Spleen (tissue), 11 donors: ENCODE measurements around the gene METTL14. TPM values are rescaled to one million over a fixed set of nuclear protein-coding genes. Genes with fewer than 3 reads are reported as not detected.

Source experiments
- DNase-seq: peaks from one replicate; pipeline ENCODE4 v3.0.0-alpha.2; 2020
- H3K27ac ChIP-seq, 8 donors: fragments of 200-600 bp; sonication (generic) in 7 of 8; 1 replicate in 4 of 8; 2 replicates in 4 of 8; pipeline versions ENCODE4 v1.5.0 to v1.8.0; 2016 to 2021; ENCODE audit warnings: inconsistent platforms in 4 of 8, mild to moderate bottlenecking in 4 of 8, moderate library complexity in 1 of 8
- H3K27me3 ChIP-seq, 7 donors: fragments of 200-600 bp; sonication (generic) in 6 of 7; replicated peaks in 1 of 7; 1 replicate in 4 of 7; 2 replicates in 3 of 7; pipeline versions ENCODE4 v1.5.0 to v1.8.0; 2016 to 2021; ENCODE audit warnings: inconsistent platforms in 3 of 7, mild to moderate bottlenecking in 1 of 7
- H3K36me3 ChIP-seq, 6 donors: fragments of 200-600 bp; sonication (generic) in 5 of 6; 1 replicate in 4 of 6; 2 replicates in 2 of 6; pipeline versions ENCODE4 v1.5.0 to v1.8.0; 2016 to 2021; ENCODE audit warnings: inconsistent platforms in 2 of 6
- H3K4me1 ChIP-seq, 6 donors: fragments of 200-600 bp; sonication (generic) in 5 of 6; 1 replicate in 3 of 6; 2 replicates in 3 of 6; pipeline versions ENCODE4 v1.5.0 to v1.8.0; 2016 to 2021; ENCODE audit warnings: inconsistent platforms in 3 of 6
- H3K4me3 ChIP-seq, 8 donors: fragments of 200-600 bp; sonication (generic) in 7 of 8; 1 replicate in 4 of 8; 2 replicates in 4 of 8; pipeline versions ENCODE4 v1.5.0 to v1.8.0; 2016 to 2021; ENCODE audit warnings: inconsistent platforms in 4 of 8, mild to moderate bottlenecking in 4 of 8, moderate library complexity in 2 of 8
- H3K9me3 ChIP-seq, 8 donors: fragments of 200-600 bp; sonication (generic) in 7 of 8; 1 replicate in 4 of 8; 2 replicates in 4 of 8; pipeline versions ENCODE4 v1.5.0 to v1.8.0; 2016 to 2021; ENCODE audit warnings: inconsistent platforms in 4 of 8
- POLR2A ChIP-seq, 3 donors: fragments of 450-650 bp; IDR thresholded peaks; one replicate each; pipeline ENCODE4 v1.5.1; 2017; ENCODE audit warnings: antibody characterized with exemption in 3 of 3, mild to moderate bottlenecking in 1 of 3
- POLR2AphosphoS5 ChIP-seq, 3 donors: sonication (generic); formaldehyde crosslinking; IDR thresholded peaks; one replicate each; pipeline ENCODE4 v1.5.1; 2017; ENCODE audit warnings: antibody characterized with exemption in 3 of 3
- WGBS, 5 donors: extraction: QIAGEN DNeasy Blood & Tissue Kit in 3 of 5; methylation state at CpG; one replicate each; pipeline versions ENCODE4 v1.1.5 to v1.1.7; 2013 to 2018; 5-methylcytosine and 5-hydroxymethylcytosine counted together
- intact Hi-C: fragments of 100-400 bp; cut with DNase I; formaldehyde crosslinking; loops from one replicate; pipeline ENCODE4 v1.15.0; 2023; ENCODE audit warnings: low total_unique reads
- polyA plus RNA-seq, 3 donors: library from polyadenylated mRNA; stranded (reverse); fragments of 200-250 nt; gene quantifications; one replicate each; pipeline ENCODE4 v1.2.1, GENCODE V29; 2013
- total RNA-seq, 7 donors: library from RNA; depleted of rRNA in 3 of 7; stranded (reverse); fragments of >200 nt in 3 of 7; fragmentation: NEBNext Ultra II Directional in 4 of 7; extraction: Animal tissue kit (Norgen Biotek cat#: 25700) in 4 of 7; gene quantifications; one replicate each; pipeline versions ENCODE4 v1.1.0 to v1.2.1, GENCODE V29; 2016 to 2021
- TF ChIP-seq, protein P1 (sequence below), 11 experiments: fragments of 200-600 bp in 7 of 11; fragments of 450-650 bp in 4 of 11; sonication (generic) in 4 of 11; IDR thresholded peaks in 8 of 11; conservative IDR thresholded peaks in 3 of 11; 1 replicate in 7 of 11; 2 replicates in 4 of 11; pipeline versions ENCODE4 v1.4.0 to v1.8.0; 2016 to 2021; ENCODE audit warnings: antibody characterized with exemption in 11 of 11, inconsistent platforms in 4 of 11, mild to moderate bottlenecking in 1 of 11
- donor health status: healthy with polysubstance abuse.
- donor health status: DM: no; HTN: no; CAD: no; lungs with moderate emphysema.
- donor health status: DM: no; HTN: no; CAD: no.
- donor health status: Bipolar disorder and iron deficiency.
- donor health status: healthy.
- donor health status: DM: no; HTN: no; CAD: no.
- donor health status: DM: yes; HTN: yes; CAD: no.

The METTL14 gene
- total and polyA plus RNA-seq, 10 donors: 7.1 to 48.3 (median 35.2) TPM

DNA sequence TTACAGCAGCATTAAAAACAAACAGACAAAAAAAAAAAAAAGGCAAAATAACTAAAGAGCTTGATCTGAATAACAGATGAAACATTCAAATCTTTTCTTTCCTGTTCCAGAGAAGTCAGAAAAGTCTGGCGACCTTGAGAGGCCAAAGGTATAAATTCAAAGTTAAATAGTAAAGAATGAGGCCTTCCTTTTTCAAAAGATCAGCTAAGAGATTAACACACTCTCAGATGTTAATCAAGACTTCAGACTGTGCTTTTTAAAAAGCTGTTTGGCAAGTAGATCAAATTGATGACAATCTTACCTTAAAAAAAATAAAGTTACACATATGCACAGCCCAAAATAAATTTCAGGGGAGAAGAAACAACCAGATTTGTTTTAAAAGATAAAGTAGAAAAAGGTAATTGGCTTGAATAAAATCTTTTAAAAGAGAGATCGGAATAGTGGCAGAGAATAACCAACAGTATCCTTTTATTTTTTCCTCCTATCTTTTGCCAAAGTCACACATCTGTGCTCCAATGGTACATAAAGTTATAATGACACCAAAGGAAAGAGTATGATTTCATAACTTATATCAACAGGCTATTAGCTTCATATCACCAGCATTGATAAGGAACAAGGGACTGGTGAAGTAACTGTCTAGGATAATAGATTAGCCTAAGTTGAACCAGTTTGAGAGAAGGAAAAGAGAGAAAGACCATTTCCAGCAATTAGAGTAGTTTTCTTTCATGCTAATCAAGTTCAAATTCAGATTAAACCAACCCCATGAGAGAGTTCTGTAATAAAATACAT lies 70.4 kb downstream of the METTL14 start:
- intact Hi-C loops: no loop called here
- whole genome bisulfite sequencing, 5 donors: 75 to 86% (median 83%) methylated on average over 2 of the region's 2 CpGs
- Histone ChIP-seq H3K4me3 (no peak overlapping the region), H3K27me3 (no peaks in the 10 kb centered on the region), H3K4me1 (peaks cover 6 to 38% (median 14%) of the 10 kb centered on the region in 6 donors), H3K36me3 (peaks cover 0 to 59% (median 22%) of the 10 kb centered on the region in 6 donors), H3K27ac (peak overlapping the region in 7 of 8 donors; percentile 33 to 71 (median 60)), H3K9me3 (no peaks in the 10 kb centered on the region)
- TF ChIP-seq, protein P1, sequence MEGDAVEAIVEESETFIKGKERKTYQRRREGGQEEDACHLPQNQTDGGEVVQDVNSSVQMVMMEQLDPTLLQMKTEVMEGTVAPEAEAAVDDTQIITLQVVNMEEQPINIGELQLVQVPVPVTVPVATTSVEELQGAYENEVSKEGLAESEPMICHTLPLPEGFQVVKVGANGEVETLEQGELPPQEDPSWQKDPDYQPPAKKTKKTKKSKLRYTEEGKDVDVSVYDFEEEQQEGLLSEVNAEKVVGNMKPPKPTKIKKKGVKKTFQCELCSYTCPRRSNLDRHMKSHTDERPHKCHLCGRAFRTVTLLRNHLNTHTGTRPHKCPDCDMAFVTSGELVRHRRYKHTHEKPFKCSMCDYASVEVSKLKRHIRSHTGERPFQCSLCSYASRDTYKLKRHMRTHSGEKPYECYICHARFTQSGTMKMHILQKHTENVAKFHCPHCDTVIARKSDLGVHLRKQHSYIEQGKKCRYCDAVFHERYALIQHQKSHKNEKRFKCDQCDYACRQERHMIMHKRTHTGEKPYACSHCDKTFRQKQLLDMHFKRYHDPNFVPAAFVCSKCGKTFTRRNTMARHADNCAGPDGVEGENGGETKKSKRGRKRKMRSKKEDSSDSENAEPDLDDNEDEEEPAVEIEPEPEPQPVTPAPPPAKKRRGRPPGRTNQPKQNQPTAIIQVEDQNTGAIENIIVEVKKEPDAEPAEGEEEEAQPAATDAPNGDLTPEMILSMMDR (IDR thresholded peaks at IDR 0.05 in 8 of 11, conservative IDR thresholded peaks at IDR 0.05 in 3 of 11): no peak
- TF ChIP-seq POLR2AphosphoS5 (IDR thresholded peaks at IDR 0.05) (no peak), POLR2A (IDR thresholded peaks at IDR 0.05) (no peak)
- DNase-seq: no peak

DNA sequence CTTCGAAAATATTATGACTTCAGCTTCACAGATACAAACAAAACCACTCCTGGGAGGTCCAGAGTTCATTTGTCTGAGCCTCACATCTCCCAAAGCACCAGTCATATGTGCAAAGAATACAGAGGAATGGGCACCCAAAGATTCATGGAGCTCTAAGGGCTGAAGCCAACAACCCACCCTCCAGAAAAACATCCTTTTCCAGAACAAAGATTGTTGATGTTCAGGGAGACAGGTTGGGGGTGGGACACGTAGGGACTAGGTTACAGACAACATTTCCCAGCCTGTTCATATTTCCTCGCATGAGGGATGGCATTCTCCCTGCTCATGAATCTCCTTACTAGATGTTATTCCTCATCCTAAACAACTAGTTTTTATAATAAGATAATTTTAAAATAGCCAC lies 71.2 kb downstream of the METTL14 start:
- Histone ChIP-seq H3K4me3 (no peak overlapping the region), H3K36me3 (peaks cover 0 to 59% (median 16%) of the 10 kb centered on the region in 6 donors), H3K9me3 (no peaks in the 10 kb centered on the region), H3K27me3 (no peaks in the 10 kb centered on the region), H3K4me1 (peaks cover 6 to 46% (median 14%) of the 10 kb centered on the region in 6 donors), H3K27ac (peak overlapping the region in 7 of 8 donors; percentile 33 to 71 (median 59))
- intact Hi-C loops: no loop called here
- WGBS, 5 donors: 81 to 96% (median 90%) methylated on average over 3 of the region's 3 CpGs
- TF ChIP-seq, protein P1 (IDR thresholded peaks at IDR 0.05 in 8 of 11, conservative IDR thresholded peaks at IDR 0.05 in 3 of 11): no peak
- TF ChIP-seq POLR2A (IDR thresholded peaks at IDR 0.05): no peak
- TF ChIP-seq POLR2AphosphoS5 (IDR thresholded peaks at IDR 0.05): no peak
- no peak for DNase-seq

DNA sequence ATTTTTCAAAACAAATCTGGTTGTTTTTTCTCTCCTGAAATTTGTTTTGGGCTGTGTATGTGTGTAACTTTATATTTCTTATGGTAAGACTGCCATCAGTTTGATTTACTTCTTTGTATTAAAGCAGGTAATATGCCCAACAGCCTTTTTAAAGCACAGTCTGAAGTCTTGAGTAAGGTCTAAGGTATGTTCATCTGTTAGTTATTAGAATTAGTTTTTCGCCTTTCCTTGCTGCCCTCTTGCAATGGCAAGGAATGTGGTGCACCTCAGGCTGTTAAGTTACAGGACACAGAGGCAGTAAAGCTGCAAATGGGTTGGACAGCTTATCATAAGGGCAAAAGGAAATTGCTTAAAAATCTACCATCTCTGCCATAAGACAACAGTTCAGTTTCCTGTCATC lies 71.8 kb downstream of the METTL14 start:
- H3K4me3 ChIP-seq: no peak overlapping the region
- peaks cover 0 to 59% (median 12%) of the 10 kb centered on the region in 6 donors for H3K36me3 ChIP-seq
- 92 to 98% (median 96%) methylated on average over 1 of the region's 1 CpG for WGBS, 5 donors
- peaks cover 6 to 50% (median 17%) of the 10 kb centered on the region in 6 donors for H3K4me1 ChIP-seq
- intact Hi-C loops: no loop called here
- no peaks in the 10 kb centered on the region for H3K27me3 ChIP-seq
- no peaks in the 10 kb centered on the region for H3K9me3 ChIP-seq
- H3K27ac ChIP-seq: peak overlapping the region in 7 of 8 donors; percentile 33 to 71 (median 59)
- no peak for DNase-seq
- no peak for TF ChIP-seq POLR2AphosphoS5 (IDR thresholded peaks at IDR 0.05)
- TF ChIP-seq, protein P1 (IDR thresholded peaks at IDR 0.05 in 8 of 11, conservative IDR thresholded peaks at IDR 0.05 in 3 of 11): no peak
- no peak for TF ChIP-seq POLR2A (IDR thresholded peaks at IDR 0.05)

DNA sequence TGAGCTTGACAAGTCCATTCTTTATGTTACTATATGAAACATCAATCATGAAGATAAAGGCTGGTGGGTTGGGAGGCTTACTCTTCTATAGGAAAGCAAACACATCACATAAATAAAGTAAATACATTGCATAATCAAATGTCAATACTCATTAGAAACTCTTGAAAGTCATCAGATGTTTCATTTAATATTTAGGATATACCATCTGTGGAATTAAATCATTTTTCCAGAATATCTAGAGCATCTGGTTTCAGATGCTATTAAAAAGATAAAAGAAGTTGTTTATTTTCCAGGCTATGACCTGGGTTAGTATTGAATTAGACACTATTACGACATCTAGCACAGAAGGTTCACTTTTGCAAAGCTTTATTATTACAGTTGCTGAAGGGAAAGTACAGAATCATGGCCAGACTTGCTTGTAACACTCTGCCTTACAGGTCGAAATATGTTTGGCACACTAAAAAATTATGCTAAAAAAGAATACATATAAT lies 72.6 kb downstream of the METTL14 start:
- DNase-seq: no peak
- intact Hi-C loops: no loop called here
- H3K36me3 ChIP-seq: peaks cover 0 to 59% (median 13%) of the 10 kb centered on the region in 6 donors
- H3K9me3 ChIP-seq: no peaks in the 10 kb centered on the region
- peaks cover 6 to 55% (median 17%) of the 10 kb centered on the region in 6 donors for H3K4me1 ChIP-seq
- no peak overlapping the region for H3K4me3 ChIP-seq
- no peaks in the 10 kb centered on the region for H3K27me3 ChIP-seq
- H3K27ac ChIP-seq: peak overlapping the region in 7 of 8 donors; percentile 33 to 71 (median 59)
- WGBS, 5 donors: 69 to 82% (median 81%) methylated on average over 2 of the region's 2 CpGs
- TF ChIP-seq POLR2A (IDR thresholded peaks at IDR 0.05) (no peak), POLR2AphosphoS5 (IDR thresholded peaks at IDR 0.05) (no peak)
